Measurements from ENCODE around the gene RFX6.

DNA sequence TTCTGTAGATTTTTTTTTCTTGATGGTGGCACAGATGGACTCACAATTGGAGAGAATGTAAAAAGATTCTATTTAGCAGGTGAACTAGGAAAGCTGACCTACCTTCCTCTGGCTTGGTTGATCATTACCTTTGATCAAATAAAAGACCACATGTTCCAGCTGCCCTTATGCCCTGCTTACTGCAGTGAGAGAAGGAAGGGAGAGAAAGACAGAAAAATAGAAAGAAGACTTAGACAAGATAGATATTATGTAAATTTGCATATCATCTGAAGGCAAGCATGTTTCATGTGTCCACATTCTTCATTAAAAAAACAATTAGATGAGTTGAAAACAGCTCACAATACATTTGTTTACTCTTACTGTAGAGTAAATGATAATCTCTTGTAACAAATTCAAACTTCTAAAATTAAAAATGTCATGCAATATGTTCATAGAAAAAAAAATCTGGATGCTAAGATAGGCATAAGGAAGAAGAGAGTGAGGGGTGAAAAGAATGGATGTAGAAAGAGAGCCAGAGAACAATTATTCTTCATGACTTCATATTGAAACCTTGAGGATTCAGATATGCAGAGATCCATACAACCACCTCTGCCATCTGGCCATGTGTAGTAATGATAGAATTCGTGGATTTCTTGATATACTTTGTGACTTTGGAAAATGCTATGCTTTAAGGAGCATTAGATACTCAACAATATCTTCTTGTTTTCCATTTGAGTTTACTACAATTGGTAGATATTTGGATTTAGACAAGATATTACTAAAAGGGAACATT, 71.7 kb downstream of the RFX6 start:
- TF ChIP-seq TAF1 (IDR thresholded peaks at IDR 0.05; ENCODE audit: borderline replicate concordance, insufficient read depth, low read length), result no peak
- TF ChIP-seq, protein P1, sequence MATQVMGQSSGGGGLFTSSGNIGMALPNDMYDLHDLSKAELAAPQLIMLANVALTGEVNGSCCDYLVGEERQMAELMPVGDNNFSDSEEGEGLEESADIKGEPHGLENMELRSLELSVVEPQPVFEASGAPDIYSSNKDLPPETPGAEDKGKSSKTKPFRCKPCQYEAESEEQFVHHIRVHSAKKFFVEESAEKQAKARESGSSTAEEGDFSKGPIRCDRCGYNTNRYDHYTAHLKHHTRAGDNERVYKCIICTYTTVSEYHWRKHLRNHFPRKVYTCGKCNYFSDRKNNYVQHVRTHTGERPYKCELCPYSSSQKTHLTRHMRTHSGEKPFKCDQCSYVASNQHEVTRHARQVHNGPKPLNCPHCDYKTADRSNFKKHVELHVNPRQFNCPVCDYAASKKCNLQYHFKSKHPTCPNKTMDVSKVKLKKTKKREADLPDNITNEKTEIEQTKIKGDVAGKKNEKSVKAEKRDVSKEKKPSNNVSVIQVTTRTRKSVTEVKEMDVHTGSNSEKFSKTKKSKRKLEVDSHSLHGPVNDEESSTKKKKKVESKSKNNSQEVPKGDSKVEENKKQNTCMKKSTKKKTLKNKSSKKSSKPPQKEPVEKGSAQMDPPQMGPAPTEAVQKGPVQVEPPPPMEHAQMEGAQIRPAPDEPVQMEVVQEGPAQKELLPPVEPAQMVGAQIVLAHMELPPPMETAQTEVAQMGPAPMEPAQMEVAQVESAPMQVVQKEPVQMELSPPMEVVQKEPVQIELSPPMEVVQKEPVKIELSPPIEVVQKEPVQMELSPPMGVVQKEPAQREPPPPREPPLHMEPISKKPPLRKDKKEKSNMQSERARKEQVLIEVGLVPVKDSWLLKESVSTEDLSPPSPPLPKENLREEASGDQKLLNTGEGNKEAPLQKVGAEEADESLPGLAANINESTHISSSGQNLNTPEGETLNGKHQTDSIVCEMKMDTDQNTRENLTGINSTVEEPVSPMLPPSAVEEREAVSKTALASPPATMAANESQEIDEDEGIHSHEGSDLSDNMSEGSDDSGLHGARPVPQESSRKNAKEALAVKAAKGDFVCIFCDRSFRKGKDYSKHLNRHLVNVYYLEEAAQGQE (IDR thresholded peaks at IDR 0.05; ENCODE audit: insufficient read depth in 1 of 2, low read depth in 2 of 2, low read length in 2 of 2), result no peak
- TF ChIP-seq SIN3A (IDR thresholded peaks at IDR 0.05; ENCODE audit: borderline replicate concordance, insufficient read depth, low read length), result no peak
- no peak for TF ChIP-seq POLR2AphosphoS5 (IDR thresholded peaks at IDR 0.05; ENCODE audit: low read depth, low read length)
